Osteocyte (in vitro differentiated cells): Measurements from ENCODE around the gene RNF34. TPM values are rescaled to one million over a fixed set of nuclear protein-coding genes. Genes with fewer than 3 reads are reported as not detected.

Experiments used
- DNase-seq: peaks from one replicate; pipeline ENCODE4 v3.0.0; 2021; ENCODE audit warnings: mixed read lengths; ENCODE audit not compliant: unreplicated experiment; ENCODE audit errors: extremely low spot score
- H3K27ac Mint-ChIP-seq: one replicate; pipeline ENCODE4 v1.8.0; 2021; ENCODE audit warnings: mild to moderate bottlenecking, mixed read lengths; ENCODE audit not compliant: unreplicated experiment
- H3K27me3 Mint-ChIP-seq: one replicate; pipeline ENCODE4 v1.8.0; 2021; ENCODE audit warnings: mixed read lengths; ENCODE audit not compliant: unreplicated experiment
- H3K36me3 Mint-ChIP-seq: one replicate; pipeline ENCODE4 v1.8.0; 2021; ENCODE audit warnings: mixed read lengths; ENCODE audit not compliant: unreplicated experiment
- H3K4me1 Mint-ChIP-seq: one replicate; pipeline ENCODE4 v1.8.0; 2021; ENCODE audit warnings: mixed read lengths; ENCODE audit not compliant: unreplicated experiment
- H3K4me3 Mint-ChIP-seq: one replicate; pipeline ENCODE4 v1.8.0; 2021; ENCODE audit warnings: mild to moderate bottlenecking, moderate library complexity, mixed read lengths; ENCODE audit not compliant: unreplicated experiment
- H3K9me3 Mint-ChIP-seq: one replicate; pipeline ENCODE4 v1.8.0; 2021; ENCODE audit warnings: mixed read lengths; ENCODE audit not compliant: unreplicated experiment
- CTCF ChIP-seq: fragments of 200-600 bp; sonication (generic); IDR thresholded peaks from 2 replicates; pipeline ENCODE4 v1.5.0; 2021; ENCODE audit warnings: antibody characterized with exemption, mild to moderate bottlenecking, moderate library complexity
- long read RNA-seq: library from polyadenylated mRNA; unstranded; transcript quantifications from one replicate; pipeline ENCODE4 v2.0.0, GENCODE V29; 2021
- total RNA-seq: library from RNA; stranded (reverse); gene quantifications from 2 replicates; pipeline ENCODE4 v1.2.1, GENCODE V29; 2021

Gene RNF34
- 39.5 and 42.5 TPM in 2 replicates for total RNA-seq
- long read RNA-seq, transcript RNF34-201 (6 exons, 2,066 nt) = major isoform, 284 of 320 reads
- long read RNA-seq, transcript RNF34-203 (7 exons, 2,051 nt) = minor isoform, 9 of 320 reads
- long read RNA-seq, partial matches to known transcripts = 13 of 320 reads
- long read RNA-seq, other reads (novel, unspliced or antisense) = 14 of 320 reads

- Mint-ChIP-seq H3K27me3 (no peaks in the 10 kb centered on the region), H3K4me3 (peak within 1 kb of the TSS; percentile 90), H3K4me1 (peaks cover 39% of the 10 kb centered on the region), H3K36me3 (peaks cover 1% of the 10 kb centered on the region), H3K27ac (peak within 1 kb of the TSS; percentile 97), H3K9me3 (no peaks in the 10 kb centered on the region)
- peak; percentile 99 for DNase-seq
- peak; percentile 30 for TF ChIP-seq CTCF
Observed at GRCh38 chr12:121399391-121400331, at the start of gene RNF34. TSS of gene RNF34 (plus strand) at chr12:121400118. CDS start at chr12:121400213, 95 bp downstream.

- peak; percentile 97 for DNase-seq
- TF ChIP-seq CTCF = peak; percentile 19
- Mint-ChIP-seq H3K4me1 (peaks cover 23% of the 10 kb centered on the region), H3K9me3 (no peaks in the 10 kb centered on the region), H3K27me3 (no peaks in the 10 kb centered on the region), H3K36me3 (peaks cover 1% of the 10 kb centered on the region), H3K4me3 (peak within 1 kb of the TSS; percentile 99), H3K27ac (peak within 1 kb of the TSS; percentile 99)
Observed at GRCh38 chr12:121351820-121352681, 47.9 kb upstream of the RNF34 start, which contains the start of gene ANAPC5. TSS of gene ANAPC5 (minus strand) at chr12:121352411. CDS start at chr12:121352340, 71 bp downstream.

GRCh38 chr12:121352682-121353018 is 47.3 kb upstream of the RNF34 start:
- no peak for DNase-seq
- H3K36me3 Mint-ChIP-seq = no peaks in the 10 kb centered on the region
- H3K27me3 Mint-ChIP-seq = no peaks in the 10 kb centered on the region
- H3K9me3 Mint-ChIP-seq = no peaks in the 10 kb centered on the region
- TF ChIP-seq CTCF = no peak
- peak overlapping the region; percentile 99 for H3K4me3 Mint-ChIP-seq
- H3K27ac Mint-ChIP-seq = peak overlapping the region; percentile 99
- H3K4me1 Mint-ChIP-seq = peaks cover 23% of the 10 kb centered on the region

GRCh38 chr12:121355818-121356217 is 44.1 kb upstream of the RNF34 start:
- peaks cover 3% of the 10 kb centered on the region for H3K27me3 Mint-ChIP-seq
- H3K9me3 Mint-ChIP-seq = no peaks in the 10 kb centered on the region
- no peak overlapping the region for H3K4me3 Mint-ChIP-seq
- H3K36me3 Mint-ChIP-seq = no peaks in the 10 kb centered on the region
- TF ChIP-seq CTCF = no peak
- H3K4me1 Mint-ChIP-seq = peaks cover 16% of the 10 kb centered on the region
- H3K27ac Mint-ChIP-seq = no peak overlapping the region
- DNase-seq = no peak
